ENCODE results near the gene ATP1A1. TPM values are rescaled to one million over a fixed set of nuclear protein-coding genes. Genes with fewer than 3 reads are reported as not detected.

The ATP1A1 gene
- total and polyA plus RNA-seq, 2 experiments from 2014 or later = 117 to 202 TPM

DNA sequence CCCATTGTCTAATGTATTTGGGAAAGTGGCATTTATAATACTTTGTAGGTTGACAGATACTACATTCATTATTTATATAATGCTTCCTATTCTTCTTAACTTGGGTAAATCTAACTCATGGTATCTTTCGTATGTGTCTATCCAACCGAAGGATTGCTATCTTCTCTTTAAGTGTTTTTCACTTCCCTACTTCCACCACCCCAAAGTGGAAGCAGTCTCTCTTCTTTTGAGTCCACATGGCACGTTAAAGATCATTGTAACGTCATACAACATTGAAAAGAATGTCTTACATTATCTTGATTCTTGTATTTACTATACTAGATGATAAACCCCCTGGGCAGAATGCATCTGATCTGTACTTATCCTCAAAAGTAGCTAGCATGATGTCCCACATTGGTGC, 21.2 kb downstream of the ATP1A1 start:
- no peaks in the 10 kb centered on the region; the same call in 1 of the 2 replicates for H3K79me2 ChIP-seq (replicated peaks; ENCODE audit: insufficient read depth)

More for the DNA sequence above, 21.2 kb downstream of the ATP1A1 start:
- Mint-ChIP-seq H3K27me3 (ENCODE audit: insufficient read depth, low read depth, poor library complexity) (peaks cover 2% of the 10 kb centered on the region), H3K36me3 (ENCODE audit: low read depth) (peaks cover 100% of the 10 kb centered on the region), H3K27ac (no peak overlapping the region), H3K4me1 (peaks cover 16% of the 10 kb centered on the region; the same call in 2 of the 3 replicates), H3K4me3 (no peak overlapping the region), H3K9me3 (no peaks in the 10 kb centered on the region; the same call in 2 of the 3 replicates)
- Histone ChIP-seq H3K36me3 (ENCODE audit: insufficient read depth) (peaks cover 89% of the 10 kb centered on the region), H3K27me3 (ENCODE audit: insufficient read depth) (no peaks in the 10 kb centered on the region), H3K4me1 (ENCODE audit: insufficient read depth) (peaks cover 7% of the 10 kb centered on the region), H4K20me1 (replicated peaks; ENCODE audit: insufficient read depth) (peaks cover 32% of the 10 kb centered on the region), H3K4me2 (no peak overlapping the region), H3K27ac (ENCODE audit: low read depth) (no peak overlapping the region), H2AFZ (no peak overlapping the region), H3K4me3 (no peak overlapping the region), H3F3A (replicated peaks; ENCODE audit: low read depth) (no peaks in the 10 kb centered on the region), H3K9me2 (ENCODE audit: insufficient read depth) (no peaks in the 10 kb centered on the region)
- ATAC-seq (no peak), DNase-seq (ENCODE audit: low spot score) (no peak)
- TF ChIP-seq POLR2AphosphoS5 (IDR thresholded peaks at IDR 0.05; ENCODE audit: low read depth) (no peak), CREB1 (CRISPR knock-in tag; IDR thresholded peaks at IDR 0.05; ENCODE audit: low read depth) (no peak), STAT1 (IDR thresholded peaks at IDR 0.05; ENCODE audit: unreplicated experiment) (no peak), NANOG (IDR thresholded peaks at IDR 0.05; ENCODE audit: borderline replicate concordance) (no peak), ZNF331 (CRISPR knock-in tag; IDR thresholded peaks at IDR 0.05; ENCODE audit: low read depth) (no peak), EZH2 (IDR thresholded peaks at IDR 0.05; ENCODE audit: low read depth, unreplicated experiment) (no peak), ZNF114 (CRISPR knock-in tag; IDR thresholded peaks at IDR 0.05) (no peak), EZH2phosphoT487 (IDR thresholded peaks at IDR 0.05; ENCODE audit: unreplicated experiment) (no peak), JUNB (IDR thresholded peaks at IDR 0.05; ENCODE audit: unreplicated experiment) (no peak)
- TF ChIP-seq, protein P1, sequence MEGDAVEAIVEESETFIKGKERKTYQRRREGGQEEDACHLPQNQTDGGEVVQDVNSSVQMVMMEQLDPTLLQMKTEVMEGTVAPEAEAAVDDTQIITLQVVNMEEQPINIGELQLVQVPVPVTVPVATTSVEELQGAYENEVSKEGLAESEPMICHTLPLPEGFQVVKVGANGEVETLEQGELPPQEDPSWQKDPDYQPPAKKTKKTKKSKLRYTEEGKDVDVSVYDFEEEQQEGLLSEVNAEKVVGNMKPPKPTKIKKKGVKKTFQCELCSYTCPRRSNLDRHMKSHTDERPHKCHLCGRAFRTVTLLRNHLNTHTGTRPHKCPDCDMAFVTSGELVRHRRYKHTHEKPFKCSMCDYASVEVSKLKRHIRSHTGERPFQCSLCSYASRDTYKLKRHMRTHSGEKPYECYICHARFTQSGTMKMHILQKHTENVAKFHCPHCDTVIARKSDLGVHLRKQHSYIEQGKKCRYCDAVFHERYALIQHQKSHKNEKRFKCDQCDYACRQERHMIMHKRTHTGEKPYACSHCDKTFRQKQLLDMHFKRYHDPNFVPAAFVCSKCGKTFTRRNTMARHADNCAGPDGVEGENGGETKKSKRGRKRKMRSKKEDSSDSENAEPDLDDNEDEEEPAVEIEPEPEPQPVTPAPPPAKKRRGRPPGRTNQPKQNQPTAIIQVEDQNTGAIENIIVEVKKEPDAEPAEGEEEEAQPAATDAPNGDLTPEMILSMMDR (conservative IDR thresholded peaks at IDR 0.05; ENCODE audit: low read depth in 2 of 2) = no peak
- TF ChIP-seq, protein P2, sequence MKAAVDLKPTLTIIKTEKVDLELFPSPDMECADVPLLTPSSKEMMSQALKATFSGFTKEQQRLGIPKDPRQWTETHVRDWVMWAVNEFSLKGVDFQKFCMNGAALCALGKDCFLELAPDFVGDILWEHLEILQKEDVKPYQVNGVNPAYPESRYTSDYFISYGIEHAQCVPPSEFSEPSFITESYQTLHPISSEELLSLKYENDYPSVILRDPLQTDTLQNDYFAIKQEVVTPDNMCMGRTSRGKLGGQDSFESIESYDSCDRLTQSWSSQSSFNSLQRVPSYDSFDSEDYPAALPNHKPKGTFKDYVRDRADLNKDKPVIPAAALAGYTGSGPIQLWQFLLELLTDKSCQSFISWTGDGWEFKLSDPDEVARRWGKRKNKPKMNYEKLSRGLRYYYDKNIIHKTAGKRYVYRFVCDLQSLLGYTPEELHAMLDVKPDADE (IDR thresholded peaks at IDR 0.05) = no peak
- TF ChIP-seq, protein P3, sequence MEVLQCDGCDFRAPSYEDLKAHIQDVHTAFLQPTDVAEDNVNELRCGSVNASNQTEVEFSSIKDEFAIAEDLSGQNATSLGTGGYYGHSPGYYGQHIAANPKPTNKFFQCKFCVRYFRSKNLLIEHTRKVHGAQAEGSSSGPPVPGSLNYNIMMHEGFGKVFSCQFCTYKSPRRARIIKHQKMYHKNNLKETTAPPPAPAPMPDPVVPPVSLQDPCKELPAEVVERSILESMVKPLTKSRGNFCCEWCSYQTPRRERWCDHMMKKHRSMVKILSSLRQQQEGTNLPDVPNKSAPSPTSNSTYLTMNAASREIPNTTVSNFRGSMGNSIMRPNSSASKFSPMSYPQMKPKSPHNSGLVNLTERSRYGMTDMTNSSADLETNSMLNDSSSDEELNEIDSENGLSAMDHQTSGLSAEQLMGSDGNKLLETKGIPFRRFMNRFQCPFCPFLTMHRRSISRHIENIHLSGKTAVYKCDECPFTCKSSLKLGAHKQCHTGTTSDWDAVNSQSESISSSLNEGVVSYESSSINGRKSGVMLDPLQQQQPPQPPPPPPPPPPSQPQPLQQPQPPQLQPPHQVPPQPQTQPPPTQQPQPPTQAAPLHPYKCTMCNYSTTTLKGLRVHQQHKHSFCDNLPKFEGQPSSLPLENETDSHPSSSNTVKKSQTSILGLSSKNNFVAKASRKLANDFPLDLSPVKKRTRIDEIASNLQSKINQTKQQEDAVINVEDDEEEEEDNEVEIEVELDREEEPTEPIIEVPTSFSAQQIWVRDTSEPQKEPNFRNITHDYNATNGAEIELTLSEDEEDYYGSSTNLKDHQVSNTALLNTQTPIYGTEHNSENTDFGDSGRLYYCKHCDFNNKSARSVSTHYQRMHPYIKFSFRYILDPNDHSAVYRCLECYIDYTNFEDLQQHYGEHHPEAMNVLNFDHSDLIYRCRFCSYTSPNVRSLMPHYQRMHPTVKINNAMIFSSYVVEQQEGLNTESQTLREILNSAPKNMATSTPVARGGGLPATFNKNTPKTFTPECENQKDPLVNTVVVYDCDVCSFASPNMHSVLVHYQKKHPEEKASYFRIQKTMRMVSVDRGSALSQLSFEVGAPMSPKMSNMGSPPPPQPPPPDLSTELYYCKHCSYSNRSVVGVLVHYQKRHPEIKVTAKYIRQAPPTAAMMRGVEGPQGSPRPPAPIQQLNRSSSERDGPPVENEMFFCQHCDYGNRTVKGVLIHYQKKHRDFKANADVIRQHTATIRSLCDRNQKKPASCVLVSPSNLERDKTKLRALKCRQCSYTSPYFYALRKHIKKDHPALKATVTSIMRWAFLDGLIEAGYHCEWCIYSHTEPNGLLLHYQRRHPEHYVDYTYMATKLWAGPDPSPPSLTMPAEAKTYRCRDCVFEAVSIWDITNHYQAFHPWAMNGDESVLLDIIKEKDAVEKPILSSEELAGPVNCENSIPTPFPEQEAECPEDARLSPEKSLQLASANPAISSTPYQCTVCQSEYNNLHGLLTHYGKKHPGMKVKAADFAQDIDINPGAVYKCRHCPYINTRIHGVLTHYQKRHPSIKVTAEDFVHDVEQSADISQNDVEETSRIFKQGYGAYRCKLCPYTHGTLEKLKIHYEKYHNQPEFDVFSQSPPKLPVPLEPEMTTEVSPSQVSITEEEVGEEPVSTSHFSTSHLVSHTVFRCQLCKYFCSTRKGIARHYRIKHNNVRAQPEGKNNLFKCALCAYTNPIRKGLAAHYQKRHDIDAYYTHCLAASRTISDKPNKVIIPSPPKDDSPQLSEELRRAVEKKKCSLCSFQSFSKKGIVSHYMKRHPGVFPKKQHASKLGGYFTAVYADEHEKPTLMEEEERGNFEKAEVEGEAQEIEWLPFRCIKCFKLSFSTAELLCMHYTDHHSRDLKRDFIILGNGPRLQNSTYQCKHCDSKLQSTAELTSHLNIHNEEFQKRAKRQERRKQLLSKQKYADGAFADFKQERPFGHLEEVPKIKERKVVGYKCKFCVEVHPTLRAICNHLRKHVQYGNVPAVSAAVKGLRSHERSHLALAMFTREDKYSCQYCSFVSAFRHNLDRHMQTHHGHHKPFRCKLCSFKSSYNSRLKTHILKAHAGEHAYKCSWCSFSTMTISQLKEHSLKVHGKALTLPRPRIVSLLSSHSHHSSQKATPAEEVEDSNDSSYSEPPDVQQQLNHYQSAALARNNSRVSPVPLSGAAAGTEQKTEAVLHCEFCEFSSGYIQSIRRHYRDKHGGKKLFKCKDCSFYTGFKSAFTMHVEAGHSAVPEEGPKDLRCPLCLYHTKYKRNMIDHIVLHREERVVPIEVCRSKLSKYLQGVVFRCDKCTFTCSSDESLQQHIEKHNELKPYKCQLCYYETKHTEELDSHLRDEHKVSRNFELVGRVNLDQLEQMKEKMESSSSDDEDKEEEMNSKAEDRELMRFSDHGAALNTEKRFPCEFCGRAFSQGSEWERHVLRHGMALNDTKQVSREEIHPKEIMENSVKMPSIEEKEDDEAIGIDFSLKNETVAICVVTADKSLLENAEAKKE (CRISPR knock-in tag; IDR thresholded peaks at IDR 0.05) = no peak
- TF ChIP-seq, protein P4, sequence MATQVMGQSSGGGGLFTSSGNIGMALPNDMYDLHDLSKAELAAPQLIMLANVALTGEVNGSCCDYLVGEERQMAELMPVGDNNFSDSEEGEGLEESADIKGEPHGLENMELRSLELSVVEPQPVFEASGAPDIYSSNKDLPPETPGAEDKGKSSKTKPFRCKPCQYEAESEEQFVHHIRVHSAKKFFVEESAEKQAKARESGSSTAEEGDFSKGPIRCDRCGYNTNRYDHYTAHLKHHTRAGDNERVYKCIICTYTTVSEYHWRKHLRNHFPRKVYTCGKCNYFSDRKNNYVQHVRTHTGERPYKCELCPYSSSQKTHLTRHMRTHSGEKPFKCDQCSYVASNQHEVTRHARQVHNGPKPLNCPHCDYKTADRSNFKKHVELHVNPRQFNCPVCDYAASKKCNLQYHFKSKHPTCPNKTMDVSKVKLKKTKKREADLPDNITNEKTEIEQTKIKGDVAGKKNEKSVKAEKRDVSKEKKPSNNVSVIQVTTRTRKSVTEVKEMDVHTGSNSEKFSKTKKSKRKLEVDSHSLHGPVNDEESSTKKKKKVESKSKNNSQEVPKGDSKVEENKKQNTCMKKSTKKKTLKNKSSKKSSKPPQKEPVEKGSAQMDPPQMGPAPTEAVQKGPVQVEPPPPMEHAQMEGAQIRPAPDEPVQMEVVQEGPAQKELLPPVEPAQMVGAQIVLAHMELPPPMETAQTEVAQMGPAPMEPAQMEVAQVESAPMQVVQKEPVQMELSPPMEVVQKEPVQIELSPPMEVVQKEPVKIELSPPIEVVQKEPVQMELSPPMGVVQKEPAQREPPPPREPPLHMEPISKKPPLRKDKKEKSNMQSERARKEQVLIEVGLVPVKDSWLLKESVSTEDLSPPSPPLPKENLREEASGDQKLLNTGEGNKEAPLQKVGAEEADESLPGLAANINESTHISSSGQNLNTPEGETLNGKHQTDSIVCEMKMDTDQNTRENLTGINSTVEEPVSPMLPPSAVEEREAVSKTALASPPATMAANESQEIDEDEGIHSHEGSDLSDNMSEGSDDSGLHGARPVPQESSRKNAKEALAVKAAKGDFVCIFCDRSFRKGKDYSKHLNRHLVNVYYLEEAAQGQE (IDR thresholded peaks at IDR 0.05; ENCODE audit: unreplicated experiment) = no peak
